ENCODE data around the gene TBC1D2.

The TBC1D2 gene

DNA sequence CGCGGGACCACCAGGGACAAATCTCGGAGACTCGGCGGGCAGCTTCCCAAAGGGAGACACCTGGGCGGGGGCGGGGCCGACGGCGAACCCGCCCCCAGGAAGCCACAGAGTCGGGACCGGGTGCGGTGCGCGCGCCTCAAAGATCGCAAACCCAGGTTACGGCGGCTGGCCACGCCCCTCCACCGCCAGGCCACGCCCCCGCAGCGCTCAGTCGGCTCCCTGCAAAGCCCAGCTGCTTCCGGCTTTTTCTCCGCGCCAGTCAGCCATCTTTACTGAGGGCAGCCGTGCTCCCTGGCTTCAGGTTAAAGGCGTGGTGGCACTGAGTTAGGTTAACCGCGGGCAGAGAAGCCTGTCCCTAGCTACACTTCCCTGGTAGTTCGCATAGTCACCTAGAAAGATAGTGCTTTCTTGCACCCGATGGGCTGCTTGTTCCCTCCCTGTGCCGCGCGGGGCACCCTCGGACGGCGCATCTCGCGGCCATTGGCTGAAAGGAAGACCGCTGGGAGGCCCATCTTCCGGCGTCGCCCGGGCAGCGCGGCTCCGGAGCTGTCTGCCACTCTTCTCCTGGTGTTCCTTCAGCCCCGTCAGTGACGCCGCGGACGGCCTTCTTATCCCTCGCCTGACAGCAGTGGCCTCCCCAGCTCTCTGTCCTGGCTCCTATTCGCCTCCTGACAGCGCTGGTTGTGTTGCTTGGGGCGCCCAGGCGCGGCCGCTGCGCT, at the start of gene TBC1D2:
Gene TBC1D2 (minus strand): TSS at position 72 of the 719 bp plus-strand sequence. CDS start 108 bp downstream, outside the sequence.
- Mint-ChIP-seq H3K9me3 (no peaks in the 10 kb centered on the region), H3K27me3 (no peaks in the 10 kb centered on the region)

GRCh38 chr9:98304381-98304780, 48.9 kb upstream of the TBC1D2 start:
- H3K4me1 Mint-ChIP-seq (ENCODE audit: low read depth) = no peaks in the 10 kb centered on the region
- no peak overlapping the region for H3K27ac Mint-ChIP-seq
- no peak overlapping the region for H3K4me3 Mint-ChIP-seq
- no peaks in the 10 kb centered on the region for H3K36me3 Mint-ChIP-seq (ENCODE audit: low read depth)
- no peaks in the 10 kb centered on the region for H3K27me3 Mint-ChIP-seq
- no peaks in the 10 kb centered on the region for H3K9me3 Mint-ChIP-seq

More for the DNA sequence above, at the start of gene TBC1D2:
- Mint-ChIP-seq H3K4me3 (peak within 1 kb of the TSS; percentile 87), H3K27ac (peak within 1 kb of the TSS; percentile 88), H3K36me3 (ENCODE audit: low read depth) (no peaks in the 10 kb centered on the region), H3K4me1 (ENCODE audit: low read depth) (peaks cover 17% of the 10 kb centered on the region)

GRCh38 chr9:98303633-98304125, 48.2 kb upstream of the TBC1D2 start:
- Mint-ChIP-seq H3K27me3 (no peaks in the 10 kb centered on the region), H3K27ac (no peak overlapping the region), H3K4me1 (ENCODE audit: low read depth) (no peaks in the 10 kb centered on the region)

DNA sequence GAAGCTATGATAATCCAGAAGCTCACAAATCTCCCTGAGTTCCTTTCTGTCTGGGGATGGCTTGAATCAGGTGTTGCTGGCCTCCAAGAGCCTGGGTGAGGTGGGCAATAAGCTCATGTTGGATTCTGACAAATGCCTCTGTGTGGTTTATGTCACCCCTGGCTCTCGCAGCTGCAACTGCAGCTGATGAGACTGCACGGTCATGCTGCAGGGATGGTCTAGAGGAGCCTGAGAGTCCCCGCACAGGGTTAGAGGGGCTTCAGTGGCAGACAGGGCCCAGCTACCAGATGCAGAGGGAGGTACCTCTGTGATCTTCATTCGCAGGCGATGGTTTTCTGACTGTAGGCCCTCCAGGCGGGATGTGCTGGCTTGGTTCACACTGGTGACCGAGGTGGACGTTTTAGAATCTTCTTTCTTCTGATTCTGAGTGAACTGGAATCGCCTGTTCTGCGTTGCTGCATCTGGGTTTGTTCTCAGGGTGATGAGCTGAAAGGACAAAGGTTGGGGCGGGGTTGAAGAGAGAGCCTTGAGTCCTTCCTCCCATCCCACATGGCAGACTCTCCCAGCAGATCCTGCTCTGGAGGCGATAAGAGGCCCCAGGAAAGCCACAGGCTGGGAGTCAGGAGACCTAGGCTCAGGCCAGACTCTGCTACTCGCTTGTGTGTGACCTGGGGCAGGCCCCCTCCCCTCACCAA, 47.6 kb upstream of the TBC1D2 start:
- Mint-ChIP-seq H3K36me3 (ENCODE audit: low read depth) (no peaks in the 10 kb centered on the region), H3K27ac (no peak overlapping the region), H3K9me3 (no peaks in the 10 kb centered on the region), H3K4me1 (ENCODE audit: low read depth) (no peaks in the 10 kb centered on the region), H3K27me3 (peaks cover 2% of the 10 kb centered on the region), H3K4me3 (no peak overlapping the region)

More at GRCh38 chr9:98303633-98304125, 48.2 kb upstream of the TBC1D2 start:
- no peaks in the 10 kb centered on the region for H3K9me3 Mint-ChIP-seq
- no peak overlapping the region for H3K4me3 Mint-ChIP-seq
- no peaks in the 10 kb centered on the region for H3K36me3 Mint-ChIP-seq (ENCODE audit: low read depth)

DNA sequence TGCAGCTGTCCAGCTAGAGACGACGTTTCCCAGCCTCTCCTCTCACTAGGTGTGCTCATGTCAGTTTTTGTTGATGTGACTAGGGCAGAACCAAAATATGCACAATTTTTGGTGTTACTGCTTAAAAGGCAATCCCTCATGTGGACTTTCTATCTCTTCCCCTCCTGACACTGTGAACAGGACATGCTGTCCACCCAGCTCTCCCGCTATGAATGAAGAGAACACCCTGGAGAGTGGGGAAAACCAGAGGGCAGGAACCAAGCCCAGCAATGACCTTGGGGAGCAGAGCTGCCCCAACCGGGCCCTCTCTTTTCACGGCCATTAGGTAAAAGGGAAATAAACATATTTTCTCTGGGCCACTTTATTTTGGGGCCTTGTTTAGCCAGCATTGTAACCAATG, 46.7 kb upstream of the TBC1D2 start:
- no peaks in the 10 kb centered on the region for H3K4me1 Mint-ChIP-seq (ENCODE audit: low read depth)
- peaks cover 4% of the 10 kb centered on the region for H3K27me3 Mint-ChIP-seq
- H3K9me3 Mint-ChIP-seq = no peaks in the 10 kb centered on the region
- no peak overlapping the region for H3K27ac Mint-ChIP-seq
- H3K36me3 Mint-ChIP-seq (ENCODE audit: low read depth) = no peaks in the 10 kb centered on the region
- no peak overlapping the region for H3K4me3 Mint-ChIP-seq

DNA sequence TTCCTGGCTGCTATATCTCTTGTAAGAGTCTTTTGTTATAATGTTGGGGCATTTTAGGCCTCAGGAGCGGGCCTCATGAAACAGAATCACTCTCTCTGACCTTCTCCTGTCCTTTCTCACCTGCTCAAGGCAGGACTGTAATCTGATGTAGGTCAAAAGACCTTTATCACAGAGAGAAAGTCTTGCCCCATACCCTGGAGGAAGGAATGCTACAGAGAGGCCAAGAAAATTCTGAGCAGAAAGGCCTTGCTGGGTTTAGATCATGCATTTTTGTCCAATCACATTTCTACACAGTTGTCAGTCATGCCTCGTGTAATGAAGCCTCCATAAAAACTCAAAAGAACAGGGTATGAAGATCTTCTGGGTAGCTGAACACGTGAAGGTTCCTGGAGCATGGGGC, 45.2 kb upstream of the TBC1D2 start:
- peaks cover 4% of the 10 kb centered on the region for H3K27me3 Mint-ChIP-seq
- H3K36me3 Mint-ChIP-seq (ENCODE audit: low read depth) = no peaks in the 10 kb centered on the region
- no peak overlapping the region for H3K27ac Mint-ChIP-seq
- no peak overlapping the region for H3K4me3 Mint-ChIP-seq
- no peaks in the 10 kb centered on the region for H3K9me3 Mint-ChIP-seq
- no peaks in the 10 kb centered on the region for H3K4me1 Mint-ChIP-seq (ENCODE audit: low read depth)

- Mint-ChIP-seq H3K27me3 (peaks cover 4% of the 10 kb centered on the region), H3K9me3 (no peaks in the 10 kb centered on the region), H3K36me3 (ENCODE audit: low read depth) (no peaks in the 10 kb centered on the region), H3K4me1 (ENCODE audit: low read depth) (no peaks in the 10 kb centered on the region), H3K27ac (no peak overlapping the region), H3K4me3 (no peak overlapping the region)
Observed at GRCh38 chr9:98298476-98298875, 43.0 kb upstream of the TBC1D2 start.

DNA sequence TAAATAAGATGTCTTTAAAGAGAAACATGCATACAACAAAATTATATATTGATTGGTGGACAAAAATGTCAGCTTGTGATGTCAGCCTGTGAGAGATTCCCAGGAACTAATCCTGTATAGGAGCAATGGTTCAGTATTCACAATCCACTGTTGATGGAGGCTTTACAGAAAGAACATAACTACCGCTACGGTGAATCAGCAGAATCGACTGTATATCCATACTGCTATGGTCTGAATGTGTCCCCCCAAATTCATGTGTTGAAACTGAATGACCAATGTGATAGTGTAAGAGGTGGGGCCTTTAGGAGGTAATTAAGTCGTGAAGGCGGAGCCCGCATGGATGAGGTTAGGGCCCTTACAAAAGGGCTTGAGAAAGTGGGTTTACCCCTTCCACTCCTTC, 40.4 kb upstream of the TBC1D2 start:
- H3K4me1 Mint-ChIP-seq (ENCODE audit: low read depth) = no peaks in the 10 kb centered on the region
- H3K36me3 Mint-ChIP-seq (ENCODE audit: low read depth) = no peaks in the 10 kb centered on the region
- peaks cover 4% of the 10 kb centered on the region for H3K27me3 Mint-ChIP-seq

GRCh38 chr9:98291820-98292219, 36.4 kb upstream of the TBC1D2 start:
- Mint-ChIP-seq H3K36me3 (ENCODE audit: low read depth) (no peaks in the 10 kb centered on the region), H3K4me3 (no peak overlapping the region), H3K27me3 (no peaks in the 10 kb centered on the region), H3K4me1 (ENCODE audit: low read depth) (no peaks in the 10 kb centered on the region), H3K9me3 (no peaks in the 10 kb centered on the region), H3K27ac (no peak overlapping the region)

More for the DNA sequence above, 40.4 kb upstream of the TBC1D2 start:
- H3K27ac Mint-ChIP-seq = no peak overlapping the region
- no peaks in the 10 kb centered on the region for H3K9me3 Mint-ChIP-seq
- H3K4me3 Mint-ChIP-seq = no peak overlapping the region

DNA sequence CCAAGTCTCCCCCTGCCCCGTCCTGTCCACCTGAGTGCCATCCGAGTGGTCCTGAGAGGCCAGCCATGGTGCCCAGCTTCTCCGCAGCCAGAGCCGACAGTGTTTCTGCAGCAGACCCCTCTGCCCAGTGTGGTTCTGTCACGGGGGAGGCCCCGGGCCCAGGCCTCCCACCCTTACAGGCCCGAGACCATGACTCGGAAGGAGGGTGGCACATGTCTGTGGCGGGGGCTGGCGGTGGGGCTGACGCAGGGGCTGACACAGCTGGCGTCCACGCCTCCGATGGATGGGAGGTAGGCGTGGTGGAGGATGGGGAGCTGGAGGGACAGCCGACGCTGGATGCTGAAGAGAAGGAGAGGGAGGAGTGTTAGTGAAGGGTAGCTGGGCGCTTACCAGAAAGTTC, 35.0 kb upstream of the TBC1D2 start:
- Mint-ChIP-seq H3K27ac (no peak overlapping the region), H3K36me3 (ENCODE audit: low read depth) (no peaks in the 10 kb centered on the region), H3K27me3 (no peaks in the 10 kb centered on the region), H3K4me1 (ENCODE audit: low read depth) (no peaks in the 10 kb centered on the region), H3K4me3 (no peak overlapping the region), H3K9me3 (no peaks in the 10 kb centered on the region)

DNA sequence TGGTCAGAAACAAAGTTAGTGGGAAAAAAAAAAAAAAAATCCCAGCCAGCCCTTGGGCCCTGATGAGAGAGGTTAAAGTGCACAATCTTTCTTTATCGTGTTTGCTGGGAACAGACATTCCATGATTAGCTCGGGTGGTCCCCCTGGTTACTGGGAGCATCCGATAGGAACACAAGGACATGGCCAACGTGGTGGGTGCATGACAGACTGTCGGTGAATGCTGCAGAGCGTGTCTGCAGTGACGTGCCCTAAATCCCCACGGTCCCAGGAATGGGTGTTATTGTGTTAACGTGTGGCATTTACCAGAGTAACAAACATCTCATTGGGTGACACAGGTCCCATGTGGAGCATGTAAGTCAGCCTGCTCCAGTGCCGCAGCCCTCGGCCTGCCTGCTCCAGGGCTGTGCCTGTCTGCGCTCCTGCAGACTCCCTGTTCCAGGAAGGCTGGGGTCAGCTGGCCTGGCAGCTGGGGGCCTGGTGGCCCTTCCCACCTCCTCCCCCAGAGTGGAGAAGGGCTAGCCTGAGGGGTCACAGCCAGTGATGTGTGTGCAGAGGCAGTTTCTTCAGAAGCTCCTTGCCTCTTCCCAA, 34.3 kb upstream of the TBC1D2 start:
- no peaks in the 10 kb centered on the region for H3K36me3 Mint-ChIP-seq (ENCODE audit: low read depth)
- H3K27ac Mint-ChIP-seq = no peak overlapping the region
- no peaks in the 10 kb centered on the region for H3K9me3 Mint-ChIP-seq
- H3K4me3 Mint-ChIP-seq = no peak overlapping the region
- H3K27me3 Mint-ChIP-seq = no peaks in the 10 kb centered on the region
- no peaks in the 10 kb centered on the region for H3K4me1 Mint-ChIP-seq (ENCODE audit: low read depth)

DNA sequence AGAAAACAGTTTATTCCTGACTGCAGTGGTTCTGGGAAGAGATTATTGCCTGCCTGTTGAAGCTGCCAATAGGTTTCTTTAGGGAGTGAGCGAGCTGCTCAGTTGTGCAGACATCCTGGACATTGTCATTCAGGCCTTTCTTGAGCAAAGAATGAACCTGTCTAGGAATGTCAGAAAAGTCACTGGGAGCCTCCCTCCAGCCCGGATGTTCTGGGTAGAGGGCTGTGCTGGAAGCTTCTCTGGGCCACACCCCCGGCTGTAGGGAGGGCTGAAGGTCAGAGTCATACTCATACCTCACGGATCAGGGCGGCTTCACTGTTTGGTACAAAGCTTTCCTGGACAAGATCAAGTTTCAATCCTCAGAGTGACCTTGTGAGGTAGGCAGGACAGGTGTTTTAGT, 33.4 kb upstream of the TBC1D2 start:
- Mint-ChIP-seq H3K4me3 (no peak overlapping the region), H3K27ac (no peak overlapping the region), H3K36me3 (ENCODE audit: low read depth) (no peaks in the 10 kb centered on the region), H3K4me1 (ENCODE audit: low read depth) (no peaks in the 10 kb centered on the region), H3K27me3 (no peaks in the 10 kb centered on the region), H3K9me3 (no peaks in the 10 kb centered on the region)

GRCh38 chr9:98287384-98287783, 31.9 kb upstream of the TBC1D2 start:
- no peaks in the 10 kb centered on the region for H3K4me1 Mint-ChIP-seq (ENCODE audit: low read depth)
- H3K27ac Mint-ChIP-seq = no peak overlapping the region
- H3K4me3 Mint-ChIP-seq = no peak overlapping the region
- H3K9me3 Mint-ChIP-seq = no peaks in the 10 kb centered on the region
- H3K36me3 Mint-ChIP-seq (ENCODE audit: low read depth) = no peaks in the 10 kb centered on the region
- H3K27me3 Mint-ChIP-seq = no peaks in the 10 kb centered on the region

- no peak overlapping the region for H3K4me3 Mint-ChIP-seq
- no peaks in the 10 kb centered on the region for H3K4me1 Mint-ChIP-seq (ENCODE audit: low read depth)
- H3K27ac Mint-ChIP-seq = no peak overlapping the region
- no peaks in the 10 kb centered on the region for H3K9me3 Mint-ChIP-seq
- H3K27me3 Mint-ChIP-seq = peaks cover 8% of the 10 kb centered on the region
- no peaks in the 10 kb centered on the region for H3K36me3 Mint-ChIP-seq (ENCODE audit: low read depth)
Observed at GRCh38 chr9:98285446-98285845, 30.0 kb upstream of the TBC1D2 start.

GRCh38 chr9:98284754-98285153, 29.3 kb upstream of the TBC1D2 start:
- Mint-ChIP-seq H3K27ac (no peak overlapping the region), H3K4me1 (ENCODE audit: low read depth) (no peaks in the 10 kb centered on the region), H3K9me3 (no peaks in the 10 kb centered on the region), H3K4me3 (no peak overlapping the region), H3K27me3 (peaks cover 8% of the 10 kb centered on the region), H3K36me3 (ENCODE audit: low read depth) (no peaks in the 10 kb centered on the region)
